ENCODE data around the gene OSBPL10. TPM values are rescaled to one million over a fixed set of nuclear protein-coding genes. Genes with fewer than 3 reads are reported as not detected.

OSBPL10 gene
- polyA plus RNA-seq, 1 donor: 12.4 TPM

DNA sequence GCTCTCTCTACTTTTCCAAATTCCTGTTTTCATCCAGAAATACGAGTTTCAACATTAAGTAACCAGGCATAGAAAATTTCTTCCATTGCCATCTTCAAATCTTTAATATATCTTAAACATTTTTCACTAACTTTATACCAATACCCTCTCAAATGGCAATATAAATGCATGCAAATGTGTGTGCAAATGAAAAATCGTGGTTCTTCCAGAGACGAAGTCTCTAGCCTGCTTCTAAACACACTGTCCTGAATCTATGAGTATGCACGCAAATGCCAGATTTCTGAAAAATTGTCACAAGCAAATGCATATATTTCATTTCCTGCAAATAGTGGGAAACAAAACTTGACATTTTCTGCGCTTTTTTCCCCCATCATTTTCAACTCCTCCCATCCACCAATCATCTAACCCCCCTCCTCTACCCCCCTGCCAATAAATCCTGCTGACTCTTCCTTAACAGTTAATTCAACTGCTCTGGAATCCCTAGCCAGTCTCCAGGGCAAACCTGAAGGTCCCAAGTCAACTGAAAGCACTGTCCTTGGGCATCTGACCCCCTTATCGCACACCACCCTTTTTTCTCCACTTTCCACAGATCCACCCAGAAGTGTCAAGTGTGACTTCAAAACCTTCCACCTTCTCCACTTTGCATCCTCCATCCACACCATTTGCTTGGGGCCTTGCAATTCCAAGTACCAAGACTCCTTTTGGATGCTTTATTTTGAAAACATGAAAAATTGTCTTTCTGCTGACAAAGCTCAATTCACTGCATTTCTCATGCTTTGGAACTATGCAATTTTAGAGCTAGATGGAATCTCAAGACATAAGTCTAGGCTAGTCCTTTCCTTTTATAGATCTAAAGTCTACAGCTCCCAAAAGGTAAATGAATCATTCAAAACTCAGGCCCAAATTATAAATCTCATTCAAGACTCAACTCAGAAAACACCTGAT, 144.7 kb downstream of the OSBPL10 start:
- no peak for DNase-seq
- WGBS (ENCODE audit: insufficient coverage, low lambda C conversion rate): 100% methylated on average over 1 of the region's 6 CpGs
- H3K4me1 ChIP-seq (ENCODE audit: control insufficient read depth, insufficient read depth, low read length): no peaks in the 10 kb centered on the region
- no peaks in the 10 kb centered on the region for H3K27me3 ChIP-seq (ENCODE audit: control insufficient read depth, insufficient read depth, low read length)
- H3K27ac ChIP-seq (ENCODE audit: low read length): no peak overlapping the region
- H3K9me3 ChIP-seq (ENCODE audit: control insufficient read depth, low read depth, low read length): no peaks in the 10 kb centered on the region
- H3K36me3 ChIP-seq (ENCODE audit: control insufficient read depth, insufficient read depth, low read length): no peaks in the 10 kb centered on the region
- H3K4me3 ChIP-seq (ENCODE audit: low read length): no peak overlapping the region

DNA sequence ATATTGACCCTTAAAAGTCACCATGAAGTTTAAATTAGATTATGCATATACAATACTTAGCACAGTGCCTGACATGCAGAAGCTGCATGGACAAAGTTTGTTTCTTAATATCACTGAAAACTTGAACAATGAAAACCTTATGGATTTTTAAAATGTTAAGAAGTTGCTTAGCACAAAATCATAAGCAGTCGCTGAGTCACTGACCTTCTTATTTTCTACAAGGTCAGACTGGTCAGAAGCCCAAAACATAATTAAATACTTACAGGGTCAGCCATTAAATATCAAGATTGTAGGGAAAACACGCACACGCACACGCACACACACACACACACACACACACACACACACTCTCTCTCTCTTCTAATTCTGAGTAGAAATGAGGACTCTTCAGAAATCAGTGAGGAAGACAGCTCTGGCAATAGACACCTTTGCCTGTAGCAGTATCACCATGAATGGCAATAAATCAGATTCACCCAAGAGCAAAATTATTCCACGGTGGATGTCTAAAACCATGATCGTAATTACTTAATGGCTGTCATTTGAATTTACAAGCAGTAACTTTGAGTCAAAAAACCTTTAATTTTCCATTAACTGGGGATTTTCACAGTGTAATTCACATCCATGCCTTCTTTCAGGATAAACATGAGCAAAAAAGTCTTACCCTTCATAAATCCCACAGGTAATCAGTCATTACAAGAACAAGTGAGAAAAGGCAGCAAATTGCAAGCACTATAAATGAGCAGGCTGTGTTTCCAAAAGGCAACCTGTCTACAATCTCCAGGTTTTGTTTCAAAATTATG, 147.5 kb downstream of the OSBPL10 start:
- WGBS (ENCODE audit: insufficient coverage, low lambda C conversion rate): no CpG with 5 or more reads among the region's 6 CpGs
- no peaks in the 10 kb centered on the region for H3K27me3 ChIP-seq (ENCODE audit: control insufficient read depth, insufficient read depth, low read length)

DNA sequence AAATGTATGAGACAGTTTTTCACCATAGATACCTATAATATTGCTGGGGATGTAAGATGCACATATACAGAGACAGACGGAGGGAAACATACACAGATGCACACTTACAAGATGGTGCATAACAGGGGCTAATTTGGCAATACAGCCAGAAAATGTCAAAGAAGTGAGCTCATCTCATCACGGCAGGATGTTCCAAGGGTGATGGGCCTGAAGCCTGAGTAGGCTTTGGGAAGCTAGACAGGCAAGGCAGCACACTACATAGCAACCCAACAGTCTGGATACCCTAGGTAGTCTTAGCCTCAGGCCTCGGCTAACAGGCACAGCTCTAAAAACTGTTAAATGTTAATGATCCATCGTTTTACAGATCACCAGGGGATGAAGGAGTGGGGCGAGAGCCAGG, 148.5 kb downstream of the OSBPL10 start:
- no peaks in the 10 kb centered on the region for H3K9me3 ChIP-seq (ENCODE audit: control insufficient read depth, low read depth, low read length)
- H3K4me1 ChIP-seq (ENCODE audit: control insufficient read depth, insufficient read depth, low read length): no peaks in the 10 kb centered on the region
- 83% methylated on average over 1 of the region's 5 CpGs for WGBS (ENCODE audit: insufficient coverage, low lambda C conversion rate)
- H3K27ac ChIP-seq (ENCODE audit: low read length): no peak overlapping the region
- H3K4me3 ChIP-seq (ENCODE audit: low read length): no peak overlapping the region
- no peaks in the 10 kb centered on the region for H3K36me3 ChIP-seq (ENCODE audit: control insufficient read depth, insufficient read depth, low read length)
- no peaks in the 10 kb centered on the region for H3K27me3 ChIP-seq (ENCODE audit: control insufficient read depth, insufficient read depth, low read length)
- no peak for DNase-seq

More for the DNA sequence above, 147.5 kb downstream of the OSBPL10 start:
- Histone ChIP-seq H3K4me1 (ENCODE audit: control insufficient read depth, insufficient read depth, low read length) (no peaks in the 10 kb centered on the region), H3K4me3 (ENCODE audit: low read length) (no peak overlapping the region), H3K36me3 (ENCODE audit: control insufficient read depth, insufficient read depth, low read length) (no peaks in the 10 kb centered on the region), H3K9me3 (ENCODE audit: control insufficient read depth, low read depth, low read length) (no peaks in the 10 kb centered on the region), H3K27ac (ENCODE audit: low read length) (no peak overlapping the region)
- DNase-seq: no peak

- WGBS (ENCODE audit: insufficient coverage, low lambda C conversion rate): no CpG with 5 or more reads among the region's 4 CpGs
- no peak for DNase-seq
- H3K4me1 ChIP-seq (ENCODE audit: control insufficient read depth, insufficient read depth, low read length): no peaks in the 10 kb centered on the region
- no peak overlapping the region for H3K27ac ChIP-seq (ENCODE audit: low read length)
- H3K36me3 ChIP-seq (ENCODE audit: control insufficient read depth, insufficient read depth, low read length): no peaks in the 10 kb centered on the region
- H3K4me3 ChIP-seq (ENCODE audit: low read length): no peak overlapping the region
- no peaks in the 10 kb centered on the region for H3K27me3 ChIP-seq (ENCODE audit: control insufficient read depth, insufficient read depth, low read length)
- H3K9me3 ChIP-seq (ENCODE audit: control insufficient read depth, low read depth, low read length): no peaks in the 10 kb centered on the region
Measured at GRCh38 chr3:31831591-31831990, 149.5 kb downstream of the OSBPL10 start.

DNA sequence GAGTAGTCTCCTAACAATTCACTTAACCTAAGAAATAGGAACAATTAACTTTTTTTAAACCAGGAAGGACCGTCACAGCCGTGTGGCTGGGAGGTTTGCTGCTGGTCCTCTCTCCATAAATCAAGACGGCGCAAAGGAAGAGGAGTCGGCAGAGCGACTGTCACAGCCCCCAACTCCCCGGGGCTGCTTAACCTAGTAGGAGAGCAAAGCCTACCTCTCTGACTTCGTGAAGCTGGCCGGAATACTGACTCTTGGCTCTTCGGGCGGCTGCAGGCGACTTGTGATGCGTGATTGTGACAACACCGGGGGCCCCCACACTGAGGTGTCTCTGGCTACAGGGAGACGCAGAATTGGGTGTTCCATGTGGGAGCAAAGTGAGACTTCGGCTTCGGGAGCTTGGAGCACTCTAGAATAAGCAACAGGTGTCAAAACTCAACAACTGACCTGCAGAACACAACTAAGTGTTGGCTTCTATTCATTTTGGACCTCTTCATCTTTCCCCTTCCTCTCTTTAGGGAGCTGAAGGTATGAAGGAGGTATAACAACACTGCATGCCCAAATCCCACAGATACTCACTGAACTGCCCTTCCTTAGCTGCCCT, 151.1 kb downstream of the OSBPL10 start:
- 90% methylated on average over 2 of the region's 17 CpGs for WGBS (ENCODE audit: insufficient coverage, low lambda C conversion rate)
- no peak for DNase-seq

DNA sequence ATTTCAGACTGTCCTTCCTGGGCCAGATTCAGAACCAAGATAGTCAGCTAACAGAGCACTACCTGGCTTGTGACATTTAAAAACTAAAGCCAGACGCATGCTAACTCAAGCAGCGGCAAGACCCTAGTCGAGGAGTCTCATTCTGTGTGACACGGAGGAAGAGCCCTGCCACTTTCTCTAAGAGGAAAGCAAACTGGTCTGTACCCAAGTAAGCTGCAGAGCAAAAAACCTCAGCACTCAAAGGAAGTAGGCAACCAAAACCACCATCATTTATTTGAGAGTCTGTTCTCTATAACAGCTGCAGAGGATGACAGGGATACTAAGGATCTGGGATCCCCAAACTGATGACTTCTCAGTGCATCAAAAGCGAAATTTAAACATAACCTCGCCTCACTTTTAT, 152.1 kb downstream of the OSBPL10 start:
- H3K27ac ChIP-seq (ENCODE audit: low read length): no peak overlapping the region
- H3K4me3 ChIP-seq (ENCODE audit: low read length): no peak overlapping the region
- no peaks in the 10 kb centered on the region for H3K9me3 ChIP-seq (ENCODE audit: control insufficient read depth, low read depth, low read length)
- no peak for DNase-seq
- WGBS (ENCODE audit: insufficient coverage, low lambda C conversion rate): no CpG with 5 or more reads among the region's 6 CpGs
- H3K27me3 ChIP-seq (ENCODE audit: control insufficient read depth, insufficient read depth, low read length): no peaks in the 10 kb centered on the region
- H3K4me1 ChIP-seq (ENCODE audit: control insufficient read depth, insufficient read depth, low read length): no peaks in the 10 kb centered on the region
- no peaks in the 10 kb centered on the region for H3K36me3 ChIP-seq (ENCODE audit: control insufficient read depth, insufficient read depth, low read length)

More for the DNA sequence above, 151.1 kb downstream of the OSBPL10 start:
- H3K4me3 ChIP-seq (ENCODE audit: low read length): no peak overlapping the region
- no peaks in the 10 kb centered on the region for H3K36me3 ChIP-seq (ENCODE audit: control insufficient read depth, insufficient read depth, low read length)
- no peaks in the 10 kb centered on the region for H3K4me1 ChIP-seq (ENCODE audit: control insufficient read depth, insufficient read depth, low read length)
- H3K27ac ChIP-seq (ENCODE audit: low read length): no peak overlapping the region
- no peaks in the 10 kb centered on the region for H3K9me3 ChIP-seq (ENCODE audit: control insufficient read depth, low read depth, low read length)
- H3K27me3 ChIP-seq (ENCODE audit: control insufficient read depth, insufficient read depth, low read length): no peaks in the 10 kb centered on the region

GRCh38 chr3:31828007-31828406, 153.1 kb downstream of the OSBPL10 start:
- H3K36me3 ChIP-seq (ENCODE audit: control insufficient read depth, insufficient read depth, low read length): no peaks in the 10 kb centered on the region
- no peaks in the 10 kb centered on the region for H3K27me3 ChIP-seq (ENCODE audit: control insufficient read depth, insufficient read depth, low read length)
- no peak overlapping the region for H3K27ac ChIP-seq (ENCODE audit: low read length)
- DNase-seq: no peak
- no peak overlapping the region for H3K4me3 ChIP-seq (ENCODE audit: low read length)
- no peaks in the 10 kb centered on the region for H3K9me3 ChIP-seq (ENCODE audit: control insufficient read depth, low read depth, low read length)
- no CpG with 5 or more reads among the region's 1 CpG for WGBS (ENCODE audit: insufficient coverage, low lambda C conversion rate)
- no peaks in the 10 kb centered on the region for H3K4me1 ChIP-seq (ENCODE audit: control insufficient read depth, insufficient read depth, low read length)

DNA sequence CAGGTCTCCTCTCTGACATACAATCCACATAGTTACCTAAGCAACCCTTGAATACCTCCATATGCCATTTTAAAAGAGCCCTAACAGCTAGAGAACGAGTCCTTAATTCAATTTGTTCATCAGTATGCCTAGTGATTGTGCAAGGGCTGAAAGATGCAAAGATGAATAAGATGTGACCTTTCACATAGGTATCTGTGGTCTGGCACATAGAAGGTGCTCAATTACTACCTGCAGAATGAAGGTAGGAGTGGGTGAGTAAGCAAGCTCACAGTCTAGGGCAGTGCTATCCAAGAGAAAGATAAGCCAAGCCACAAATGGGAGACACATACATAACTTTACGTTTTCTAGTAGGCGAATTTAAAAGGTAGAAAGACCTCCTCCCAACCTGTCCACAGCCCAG, 157.9 kb downstream of the OSBPL10 start:
- Histone ChIP-seq H3K4me1 (ENCODE audit: control insufficient read depth, insufficient read depth, low read length) (no peaks in the 10 kb centered on the region), H3K9me3 (ENCODE audit: control insufficient read depth, low read depth, low read length) (no peaks in the 10 kb centered on the region), H3K4me3 (ENCODE audit: low read length) (no peak overlapping the region), H3K27ac (ENCODE audit: low read length) (no peak overlapping the region), H3K36me3 (ENCODE audit: control insufficient read depth, insufficient read depth, low read length) (no peaks in the 10 kb centered on the region), H3K27me3 (ENCODE audit: control insufficient read depth, insufficient read depth, low read length) (no peaks in the 10 kb centered on the region)
- no peak for DNase-seq
- WGBS (ENCODE audit: insufficient coverage, low lambda C conversion rate): 100% methylated on average over 2 of the region's 3 CpGs

DNA sequence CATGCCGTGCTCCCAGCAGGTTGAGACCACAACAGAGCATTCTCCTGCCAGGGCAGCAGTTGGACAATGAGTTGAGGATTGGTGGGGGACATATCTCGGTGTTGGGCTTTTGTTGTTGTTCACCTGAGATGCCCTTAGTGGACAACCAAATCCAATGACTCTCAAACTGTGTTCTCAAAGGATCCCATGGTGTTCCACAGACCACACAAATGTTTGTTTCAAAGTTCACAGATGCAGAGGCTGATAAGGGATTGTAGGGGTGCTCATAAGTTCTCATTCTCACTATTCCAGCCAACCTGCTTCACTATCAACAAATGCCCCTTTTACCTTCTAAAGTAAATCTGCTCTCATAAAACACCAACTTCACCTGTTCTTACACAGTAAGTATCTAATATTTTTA, 159.9 kb downstream of the OSBPL10 start:
- Histone ChIP-seq H3K36me3 (ENCODE audit: control insufficient read depth, insufficient read depth, low read length) (no peaks in the 10 kb centered on the region), H3K27ac (ENCODE audit: low read length) (no peak overlapping the region), H3K9me3 (ENCODE audit: control insufficient read depth, low read depth, low read length) (no peaks in the 10 kb centered on the region), H3K4me3 (ENCODE audit: low read length) (no peak overlapping the region), H3K27me3 (ENCODE audit: control insufficient read depth, insufficient read depth, low read length) (no peaks in the 10 kb centered on the region), H3K4me1 (ENCODE audit: control insufficient read depth, insufficient read depth, low read length) (no peaks in the 10 kb centered on the region)
- no peak for DNase-seq
- WGBS (ENCODE audit: insufficient coverage, low lambda C conversion rate): no CpG with 5 or more reads among the region's 2 CpGs

- DNase-seq: no peak
- H3K36me3 ChIP-seq (ENCODE audit: control insufficient read depth, insufficient read depth, low read length): no peaks in the 10 kb centered on the region
- no CpG with 5 or more reads among the region's 8 CpGs for WGBS (ENCODE audit: insufficient coverage, low lambda C conversion rate)
- no peak overlapping the region for H3K27ac ChIP-seq (ENCODE audit: low read length)
- no peaks in the 10 kb centered on the region for H3K4me1 ChIP-seq (ENCODE audit: control insufficient read depth, insufficient read depth, low read length)
- no peaks in the 10 kb centered on the region for H3K27me3 ChIP-seq (ENCODE audit: control insufficient read depth, insufficient read depth, low read length)
- no peaks in the 10 kb centered on the region for H3K9me3 ChIP-seq (ENCODE audit: control insufficient read depth, low read depth, low read length)
- H3K4me3 ChIP-seq (ENCODE audit: low read length): no peak overlapping the region
Measured at GRCh38 chr3:31819441-31819840, 161.6 kb downstream of the OSBPL10 start.

All from large intestine (tissue), 3 donors.